Measurements from ENCODE around the gene RASA2.

RASA2 gene

GRCh38 chr3:141546586-141546985 is 59.8 kb downstream of the RASA2 start:
- Histone ChIP-seq H3K27me3 (no peaks in the 10 kb centered on the region), H3K4me1 (peaks cover 0 to 42% (median 0%) of the 10 kb centered on the region in 10 experiments; a peak in 9 of 20 replicates), H3K9ac (no peak overlapping the region), H3K27ac (0 out of 22 replicates have a peak overlapping the region, but pooled peaks of 1 of the 11 experiments have one; percentile 22), H3K4me3 (no peak overlapping the region), H3K36me3 (peaks cover 55 to 100% (median 94%) of the 10 kb centered on the region in 11 experiments), H4K20me1 (peaks cover 0 to 15% (median 0%) of the 10 kb centered on the region in 11 experiments; a peak in 3 of 22 replicates), H3K4me2 (peak overlapping the region in 2 of 11 experiments; percentile 23 to 58; a peak in 3 of 22 replicates), H3K9me3 (replicated peaks in 1 of 11) (peaks cover 59 to 91% (median 69%) of the 10 kb centered on the region in 11 experiments)
- no peak for TF ChIP-seq Cebpa-rat (IDR thresholded peaks at IDR 0.05)

DNA sequence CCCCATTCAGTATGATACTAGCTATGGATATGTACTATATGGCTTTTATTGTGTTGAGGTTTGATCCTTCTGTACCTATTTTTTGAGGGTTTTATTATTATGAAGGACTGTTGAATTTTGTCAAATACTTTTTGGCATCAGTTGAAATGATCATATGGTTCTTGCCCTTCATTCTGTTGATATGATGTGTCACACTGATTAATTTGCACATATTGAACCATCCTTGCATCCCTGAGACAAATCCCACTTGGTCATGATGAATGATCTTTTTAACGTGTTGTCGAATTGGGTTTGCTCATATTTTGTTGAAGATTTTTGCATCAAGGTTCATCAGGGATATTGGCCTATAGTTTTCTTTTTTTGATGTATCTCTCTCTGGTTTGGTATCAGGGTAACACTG is 61.0 kb downstream of the RASA2 start:
- Histone ChIP-seq H3K27me3 (no peaks in the 10 kb centered on the region), H3K4me1 (peaks cover 2 to 53% (median 9%) of the 10 kb centered on the region in 10 experiments; a peak in 19 of 20 replicates), H3K9me3 (replicated peaks in 1 of 11) (peaks cover 47 to 79% (median 59%) of the 10 kb centered on the region in 11 experiments), H3K4me3 (no peak overlapping the region), H3K27ac (no peak overlapping the region), H3K4me2 (no peak overlapping the region), H3K9ac (no peak overlapping the region), H4K20me1 (peaks cover 0 to 27% (median 0%) of the 10 kb centered on the region in 11 experiments; a peak in 4 of 22 replicates), H3K36me3 (peaks cover 50 to 88% (median 82%) of the 10 kb centered on the region in 11 experiments)
- TF ChIP-seq Cebpa-rat (IDR thresholded peaks at IDR 0.05), result no peak

GRCh38 chr3:141550926-141551665 is 64.3 kb downstream of the RASA2 start:
- no peak overlapping the region for H3K27ac ChIP-seq
- no peak overlapping the region for H3K9ac ChIP-seq
- peaks cover 21 to 81% (median 72%) of the 10 kb centered on the region in 11 experiments; a peak in 21 of 22 replicates for H3K36me3 ChIP-seq
- peak overlapping the region in 5 of 11 experiments; percentile 10 to 48 (median 26); a peak in 6 of 22 replicates for H3K4me2 ChIP-seq
- H3K4me1 ChIP-seq, result peaks cover 8 to 64% (median 23%) of the 10 kb centered on the region in 10 experiments; a peak in 19 of 20 replicates
- H3K27me3 ChIP-seq, result no peaks in the 10 kb centered on the region
- no peak for TF ChIP-seq Cebpa-rat (IDR thresholded peaks at IDR 0.05)
- peaks cover 0 to 43% (median 0%) of the 10 kb centered on the region in 11 experiments; a peak in 5 of 22 replicates for H4K20me1 ChIP-seq
- no peak overlapping the region for H3K4me3 ChIP-seq
- H3K9me3 ChIP-seq (replicated peaks in 1 of 11), result peaks cover 22 to 46% (median 32%) of the 10 kb centered on the region in 11 experiments; a peak in 21 of 22 replicates

DNA sequence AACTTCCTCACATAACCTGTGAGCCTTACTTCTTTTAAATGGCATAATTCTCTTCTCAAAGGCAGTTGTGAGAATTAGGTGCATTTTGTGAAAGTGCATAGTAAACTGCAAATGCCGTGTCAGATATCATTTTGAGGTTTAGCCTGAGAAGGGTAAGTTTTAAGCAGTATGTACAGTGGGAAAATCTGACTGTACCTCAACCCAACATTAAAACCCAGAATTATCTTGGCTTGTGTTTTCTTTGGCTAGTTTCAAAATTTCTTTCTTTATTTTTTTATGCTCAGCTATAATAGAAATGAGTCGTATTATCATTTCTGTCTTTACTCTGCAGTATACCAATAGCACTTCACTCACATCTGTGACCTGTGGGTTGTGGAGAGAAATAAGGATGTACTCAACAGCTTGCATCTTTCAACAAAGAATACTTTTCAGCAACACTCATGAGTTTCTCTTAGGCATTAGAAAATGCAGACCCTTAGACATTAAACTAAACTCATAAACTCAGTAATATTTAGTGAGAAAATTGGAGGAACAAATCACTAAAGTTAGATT is 65.7 kb downstream of the RASA2 start:
- no peak for TF ChIP-seq Cebpa-rat (IDR thresholded peaks at IDR 0.05)
- peaks cover 8 to 31% (median 18%) of the 10 kb centered on the region in 11 experiments; a peak in 21 of 22 replicates for H3K9me3 ChIP-seq (replicated peaks in 1 of 11)
- H3K27ac ChIP-seq, result peak overlapping the region in 7 of 11 experiments; percentile 15 to 57 (median 34); a peak in 12 of 22 replicates
- no peaks in the 10 kb centered on the region for H3K27me3 ChIP-seq
- H3K9ac ChIP-seq, result peak overlapping the region in 2 of 11 experiments; percentile 1 to 2; a peak in 1 of 22 replicates
- H3K4me1 ChIP-seq, result peaks cover 8 to 69% (median 29%) of the 10 kb centered on the region in 10 experiments; a peak in 19 of 20 replicates
- peaks cover 15 to 79% (median 72%) of the 10 kb centered on the region in 11 experiments; a peak in 20 of 22 replicates for H3K36me3 ChIP-seq
- H4K20me1 ChIP-seq, result peaks cover 0 to 46% (median 0%) of the 10 kb centered on the region in 11 experiments; a peak in 5 of 22 replicates
- no peak overlapping the region for H3K4me3 ChIP-seq
- H3K4me2 ChIP-seq, result peak overlapping the region; percentile 6 to 76 (median 59); a peak in 21 of 22 replicates

DNA sequence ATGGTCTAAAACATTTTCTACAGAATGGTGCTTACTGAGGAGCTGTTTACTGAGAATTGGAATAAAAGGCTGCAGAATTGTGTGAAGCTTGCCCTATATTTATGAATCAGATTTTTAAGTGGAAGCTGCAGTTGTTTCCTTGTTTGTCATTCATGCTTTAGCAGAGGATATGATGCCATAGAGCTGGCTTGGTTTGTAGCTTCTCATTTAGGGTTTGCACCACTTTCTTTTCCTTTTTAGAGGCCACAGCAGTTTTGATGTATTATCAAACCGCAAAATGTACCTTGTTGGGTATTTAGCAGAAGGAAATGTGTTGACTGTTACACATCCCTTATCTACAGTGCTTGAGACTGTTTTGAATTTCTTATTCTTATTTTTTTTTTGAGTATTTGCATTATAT is 66.2 kb downstream of the RASA2 start:
- H3K27me3 ChIP-seq, result no peaks in the 10 kb centered on the region
- peak overlapping the region in 2 of 11 experiments; percentile 1 to 2; a peak in 1 of 22 replicates for H3K9ac ChIP-seq
- H3K4me1 ChIP-seq, result peaks cover 8 to 74% (median 34%) of the 10 kb centered on the region in 10 experiments; a peak in 19 of 20 replicates
- no peak for TF ChIP-seq Cebpa-rat (IDR thresholded peaks at IDR 0.05)
- H3K36me3 ChIP-seq, result peaks cover 15 to 74% (median 67%) of the 10 kb centered on the region in 11 experiments; a peak in 20 of 22 replicates
- H3K4me2 ChIP-seq, result peak overlapping the region; percentile 6 to 76 (median 59); a peak in 21 of 22 replicates
- H3K4me3 ChIP-seq, result no peak overlapping the region
- peaks cover 3 to 26% (median 12%) of the 10 kb centered on the region in 11 experiments; a peak in 19 of 22 replicates for H3K9me3 ChIP-seq (replicated peaks in 1 of 11)
- H4K20me1 ChIP-seq, result peaks cover 0 to 51% (median 0%) of the 10 kb centered on the region in 11 experiments; a peak in 5 of 22 replicates
- H3K27ac ChIP-seq, result peak overlapping the region in 6 of 11 experiments; percentile 15 to 57 (median 44); a peak in 10 of 22 replicates

GRCh38 chr3:141556034-141556433 is 69.2 kb downstream of the RASA2 start:
- Histone ChIP-seq H3K9ac (no peak overlapping the region), H3K4me2 (0 out of 22 replicates have a peak overlapping the region, but pooled peaks of 1 of the 11 experiments have one; percentile 9), H4K20me1 (peaks cover 0 to 48% (median 0%) of the 10 kb centered on the region in 11 experiments; a peak in 5 of 22 replicates), H3K27ac (no peak overlapping the region), H3K36me3 (peaks cover 0 to 69% (median 60%) of the 10 kb centered on the region in 11 experiments; a peak in 18 of 22 replicates), H3K4me1 (peaks cover 8 to 85% (median 40%) of the 10 kb centered on the region in 10 experiments; a peak in 19 of 20 replicates), H3K27me3 (no peaks in the 10 kb centered on the region), H3K9me3 (replicated peaks in 1 of 11) (0 out of 22 replicates have a peak, but pooled peaks cover 0 to under 1% (median 0%) of the 10 kb centered on the region in 11 experiments), H3K4me3 (no peak overlapping the region)
- no peak for TF ChIP-seq Cebpa-rat (IDR thresholded peaks at IDR 0.05)

GRCh38 chr3:141557961-141558706 is 71.3 kb downstream of the RASA2 start:
- Histone ChIP-seq H3K9me3 (replicated peaks in 1 of 11) (no peaks in the 10 kb centered on the region), H3K4me1 (peaks cover 2 to 68% (median 27%) of the 10 kb centered on the region in 10 experiments; a peak in 18 of 20 replicates)

More at GRCh38 chr3:141557961-141558706, 71.3 kb downstream of the RASA2 start:
- no peak overlapping the region for H3K4me3 ChIP-seq
- no peaks in the 10 kb centered on the region for H3K27me3 ChIP-seq
- H3K36me3 ChIP-seq, result peaks cover 0 to 81% (median 65%) of the 10 kb centered on the region in 11 experiments; a peak in 18 of 22 replicates
- no peak for TF ChIP-seq Cebpa-rat (IDR thresholded peaks at IDR 0.05)
- peaks cover 0 to 27% (median 0%) of the 10 kb centered on the region in 11 experiments; a peak in 5 of 22 replicates for H4K20me1 ChIP-seq
- peak overlapping the region in 6 of 11 experiments; percentile 12 to 84 (median 64); a peak in 13 of 22 replicates for H3K4me2 ChIP-seq
- H3K9ac ChIP-seq, result no peak overlapping the region
- peak overlapping the region in 2 of 11 experiments; percentile 37 to 38; a peak in 4 of 22 replicates for H3K27ac ChIP-seq

Data from BLaER1 treated with 17β-estradiol and CSF1 and Interleukin-3, amounts not matched to agents 10 nM and 100 nM (cell line).